Ishikawa (cell line): Measurements from ENCODE around the gene F2R.

Experiments
- CEBPB ChIP-seq: IDR thresholded peaks from 2 replicates; pipeline ENCODE4 v1.6.1; 2012
- CREB1 ChIP-seq: IDR thresholded peaks from 2 replicates; pipeline ENCODE4 v1.6.1; 2012; ENCODE audit warnings: low read depth
- EGR1 ChIP-seq: IDR thresholded peaks from 2 replicates; pipeline ENCODE4 v1.6.1; 2012
- EP300 ChIP-seq: IDR thresholded peaks from 2 replicates; pipeline ENCODE4 v1.6.1; 2012; ENCODE audit warnings: borderline replicate concordance
- FOXM1 ChIP-seq: IDR thresholded peaks from 2 replicates; pipeline ENCODE4 v1.6.1; 2012; ENCODE audit warnings: low read depth, borderline replicate concordance
- NFIC ChIP-seq: IDR thresholded peaks from 2 replicates; pipeline ENCODE4 v1.6.1; 2012
- RAD21 ChIP-seq: IDR thresholded peaks from 2 replicates; pipeline ENCODE4 v1.6.1; 2012; ENCODE audit warnings: low read depth
- TAF1 ChIP-seq: IDR thresholded peaks from 2 replicates; pipeline ENCODE4 v1.6.1; 2012; ENCODE audit warnings: low read depth, mild to moderate bottlenecking
- TCF12 ChIP-seq: IDR thresholded peaks from 2 replicates; pipeline ENCODE4 v1.6.1; 2012; ENCODE audit warnings: low read depth
- TEAD4 ChIP-seq: IDR thresholded peaks from 2 replicates; pipeline ENCODE4 v1.6.1; 2012
- YY1 ChIP-seq: IDR thresholded peaks from 2 replicates; pipeline ENCODE4 v1.6.1; 2012; ENCODE audit warnings: low read depth
- ZBTB7A ChIP-seq: IDR thresholded peaks from 2 replicates; pipeline ENCODE4 v1.6.1; 2012; ENCODE audit warnings: low read depth
- TF ChIP-seq, protein P1 (sequence below): IDR thresholded peaks from 2 replicates; pipeline ENCODE4 v1.6.1; 2012; ENCODE audit warnings: low read depth, mild to moderate bottlenecking
- TF ChIP-seq, protein P2 (sequence below): IDR thresholded peaks from 2 replicates; pipeline ENCODE4 v1.6.1; 2012
- TF ChIP-seq, protein P3 (sequence below): IDR thresholded peaks from 2 replicates; pipeline ENCODE4 v1.6.1; 2012

The F2R gene

DNA sequence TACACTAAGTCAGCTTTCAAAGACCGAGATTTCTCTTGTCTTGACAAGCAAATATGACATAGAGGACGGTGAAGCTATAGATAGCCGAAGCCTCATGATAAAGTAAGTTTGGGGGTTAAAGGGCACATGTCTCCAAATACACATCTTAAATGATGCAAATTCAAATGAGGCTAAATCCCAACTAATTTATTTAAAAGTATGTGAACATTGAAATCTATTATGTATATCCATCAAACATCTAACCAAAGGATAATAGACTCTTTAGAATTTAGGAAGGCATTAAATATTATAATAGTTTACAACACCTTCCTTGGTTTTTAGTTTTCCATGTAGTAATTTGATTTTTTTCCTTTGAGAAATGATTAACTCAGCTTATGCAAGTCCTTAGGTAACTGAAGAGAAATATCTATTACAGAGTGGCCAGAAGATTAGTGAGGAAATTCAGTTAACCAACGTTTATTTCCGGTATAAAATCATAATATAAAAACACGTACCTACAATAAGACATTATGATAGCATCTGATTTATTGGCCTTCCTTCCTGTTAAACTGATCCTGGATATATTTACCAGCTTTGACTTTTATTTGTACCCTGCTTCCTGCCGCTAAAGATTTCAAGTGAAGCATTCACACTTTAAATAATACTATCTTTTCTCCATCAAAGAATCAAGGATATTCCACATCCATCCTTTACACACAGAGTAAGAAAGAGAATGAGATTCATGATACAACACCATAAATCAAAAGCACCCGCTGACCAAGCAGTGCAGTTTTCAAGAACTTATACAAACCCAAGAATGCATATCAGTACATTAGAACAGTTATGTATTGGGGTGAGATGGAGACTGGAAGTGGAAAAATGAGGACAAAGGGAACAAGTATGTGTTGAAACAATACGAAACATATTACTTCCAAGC lies 31.9 kb upstream of the F2R start:
- no peak for TF ChIP-seq FOXM1
- no peak for TF ChIP-seq YY1
- TF ChIP-seq NFIC = no peak
- TF ChIP-seq CEBPB = no peak
- TF ChIP-seq TEAD4 = no peak
- TF ChIP-seq, protein P1, sequence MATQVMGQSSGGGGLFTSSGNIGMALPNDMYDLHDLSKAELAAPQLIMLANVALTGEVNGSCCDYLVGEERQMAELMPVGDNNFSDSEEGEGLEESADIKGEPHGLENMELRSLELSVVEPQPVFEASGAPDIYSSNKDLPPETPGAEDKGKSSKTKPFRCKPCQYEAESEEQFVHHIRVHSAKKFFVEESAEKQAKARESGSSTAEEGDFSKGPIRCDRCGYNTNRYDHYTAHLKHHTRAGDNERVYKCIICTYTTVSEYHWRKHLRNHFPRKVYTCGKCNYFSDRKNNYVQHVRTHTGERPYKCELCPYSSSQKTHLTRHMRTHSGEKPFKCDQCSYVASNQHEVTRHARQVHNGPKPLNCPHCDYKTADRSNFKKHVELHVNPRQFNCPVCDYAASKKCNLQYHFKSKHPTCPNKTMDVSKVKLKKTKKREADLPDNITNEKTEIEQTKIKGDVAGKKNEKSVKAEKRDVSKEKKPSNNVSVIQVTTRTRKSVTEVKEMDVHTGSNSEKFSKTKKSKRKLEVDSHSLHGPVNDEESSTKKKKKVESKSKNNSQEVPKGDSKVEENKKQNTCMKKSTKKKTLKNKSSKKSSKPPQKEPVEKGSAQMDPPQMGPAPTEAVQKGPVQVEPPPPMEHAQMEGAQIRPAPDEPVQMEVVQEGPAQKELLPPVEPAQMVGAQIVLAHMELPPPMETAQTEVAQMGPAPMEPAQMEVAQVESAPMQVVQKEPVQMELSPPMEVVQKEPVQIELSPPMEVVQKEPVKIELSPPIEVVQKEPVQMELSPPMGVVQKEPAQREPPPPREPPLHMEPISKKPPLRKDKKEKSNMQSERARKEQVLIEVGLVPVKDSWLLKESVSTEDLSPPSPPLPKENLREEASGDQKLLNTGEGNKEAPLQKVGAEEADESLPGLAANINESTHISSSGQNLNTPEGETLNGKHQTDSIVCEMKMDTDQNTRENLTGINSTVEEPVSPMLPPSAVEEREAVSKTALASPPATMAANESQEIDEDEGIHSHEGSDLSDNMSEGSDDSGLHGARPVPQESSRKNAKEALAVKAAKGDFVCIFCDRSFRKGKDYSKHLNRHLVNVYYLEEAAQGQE = no peak
- no peak for TF ChIP-seq TAF1
- TF ChIP-seq, protein P2, sequence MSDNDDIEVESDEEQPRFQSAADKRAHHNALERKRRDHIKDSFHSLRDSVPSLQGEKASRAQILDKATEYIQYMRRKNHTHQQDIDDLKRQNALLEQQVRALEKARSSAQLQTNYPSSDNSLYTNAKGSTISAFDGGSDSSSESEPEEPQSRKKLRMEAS = no peak
- no peak for TF ChIP-seq TCF12
- TF ChIP-seq EP300 = no peak
- TF ChIP-seq, protein P3, sequence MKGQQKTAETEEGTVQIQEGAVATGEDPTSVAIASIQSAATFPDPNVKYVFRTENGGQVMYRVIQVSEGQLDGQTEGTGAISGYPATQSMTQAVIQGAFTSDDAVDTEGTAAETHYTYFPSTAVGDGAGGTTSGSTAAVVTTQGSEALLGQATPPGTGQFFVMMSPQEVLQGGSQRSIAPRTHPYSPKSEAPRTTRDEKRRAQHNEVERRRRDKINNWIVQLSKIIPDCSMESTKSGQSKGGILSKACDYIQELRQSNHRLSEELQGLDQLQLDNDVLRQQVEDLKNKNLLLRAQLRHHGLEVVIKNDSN = no peak
- TF ChIP-seq ZBTB7A = no peak
- no peak for TF ChIP-seq CREB1

DNA sequence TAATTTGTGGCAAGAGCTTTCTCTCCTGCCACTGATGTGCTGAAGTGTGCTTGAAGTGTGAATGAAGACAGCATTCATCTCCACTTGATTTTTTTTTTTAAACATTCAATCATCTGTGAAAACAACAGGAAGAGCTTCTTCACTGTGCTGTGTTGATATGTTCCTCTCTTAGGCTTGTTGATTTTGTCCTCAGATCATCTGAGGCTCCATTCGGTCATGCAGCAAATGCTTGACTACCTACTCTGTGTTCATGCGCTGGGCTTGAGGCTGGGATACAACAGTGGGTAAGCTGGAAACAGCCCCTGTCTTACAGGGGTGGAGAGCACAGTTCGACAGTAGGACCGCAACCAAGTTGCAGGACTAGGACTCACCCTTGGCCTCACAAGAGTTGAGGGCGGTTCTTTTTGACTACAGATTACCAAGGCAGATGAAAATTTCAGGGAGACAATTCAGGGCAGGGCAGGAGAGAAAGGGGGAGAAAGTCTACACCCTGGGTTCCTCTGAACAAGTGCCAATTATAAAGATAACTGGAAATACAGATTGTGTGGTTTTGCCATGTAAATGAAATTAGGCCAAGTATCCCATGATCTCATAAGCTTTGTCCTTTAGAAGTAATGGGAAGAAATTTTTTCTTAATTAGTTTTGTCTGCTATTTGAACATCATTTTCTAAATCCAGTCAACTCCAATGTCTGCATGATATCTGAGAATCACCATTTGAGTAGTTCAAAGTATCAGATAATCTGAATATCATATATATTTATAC lies 31.0 kb upstream of the F2R start:
- TF ChIP-seq, protein P2 = no peak
- no peak for TF ChIP-seq EP300
- TF ChIP-seq FOXM1 = no peak

DNA sequence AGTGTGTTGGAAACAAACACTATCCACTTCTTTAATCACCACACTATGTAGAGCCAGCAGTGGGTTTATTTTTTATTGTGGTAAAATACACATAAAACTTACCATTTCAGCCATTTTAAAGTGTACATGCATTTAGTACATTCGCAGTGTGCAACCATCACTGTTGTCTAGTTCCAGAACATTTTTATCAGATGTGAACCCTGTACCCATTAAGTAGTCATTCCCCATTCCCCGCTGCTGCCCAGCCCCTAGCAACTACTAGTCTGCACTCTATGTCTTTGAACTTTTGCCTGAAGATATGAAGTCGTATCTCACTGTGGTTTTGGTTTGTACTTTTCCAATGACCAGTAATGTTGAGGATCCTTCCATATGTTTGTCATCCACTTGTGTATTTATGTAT lies 30.2 kb upstream of the F2R start:
- no peak for TF ChIP-seq TCF12
- TF ChIP-seq, protein P2 = no peak
- TF ChIP-seq, protein P3 = no peak
- no peak for TF ChIP-seq TAF1
- TF ChIP-seq YY1 = no peak
- TF ChIP-seq NFIC = no peak
- no peak for TF ChIP-seq ZBTB7A

DNA sequence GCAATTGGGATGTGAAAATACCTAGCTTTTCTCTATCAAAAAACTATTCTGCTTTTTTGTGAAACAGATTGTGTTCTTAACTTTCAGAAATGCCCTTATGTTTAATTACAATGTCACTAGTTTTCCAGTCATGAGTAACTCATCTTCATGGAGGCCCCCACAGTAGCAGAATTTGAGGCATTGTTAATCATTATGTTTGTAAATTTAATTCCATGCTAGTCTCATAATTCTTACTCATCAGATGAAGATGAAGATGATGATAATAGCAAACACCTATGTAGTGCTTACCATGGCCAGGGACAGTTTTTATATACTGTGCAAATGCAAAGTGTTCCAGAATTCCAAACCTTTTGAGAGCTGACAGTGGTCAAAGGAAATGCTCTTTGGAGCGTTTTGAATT lies 27.7 kb upstream of the F2R start:
- no peak for TF ChIP-seq FOXM1
- no peak for TF ChIP-seq TEAD4
- TF ChIP-seq ZBTB7A = no peak
- TF ChIP-seq, protein P3 = no peak
- TF ChIP-seq, protein P2 = no peak
- TF ChIP-seq, protein P1 = no peak
- TF ChIP-seq EP300 = no peak
- no peak for TF ChIP-seq CEBPB
- TF ChIP-seq EGR1 = no peak
- no peak for TF ChIP-seq TCF12
- TF ChIP-seq TAF1 = no peak
- TF ChIP-seq CREB1 = no peak
- TF ChIP-seq NFIC = no peak
- TF ChIP-seq RAD21 = no peak
- no peak for TF ChIP-seq YY1

DNA sequence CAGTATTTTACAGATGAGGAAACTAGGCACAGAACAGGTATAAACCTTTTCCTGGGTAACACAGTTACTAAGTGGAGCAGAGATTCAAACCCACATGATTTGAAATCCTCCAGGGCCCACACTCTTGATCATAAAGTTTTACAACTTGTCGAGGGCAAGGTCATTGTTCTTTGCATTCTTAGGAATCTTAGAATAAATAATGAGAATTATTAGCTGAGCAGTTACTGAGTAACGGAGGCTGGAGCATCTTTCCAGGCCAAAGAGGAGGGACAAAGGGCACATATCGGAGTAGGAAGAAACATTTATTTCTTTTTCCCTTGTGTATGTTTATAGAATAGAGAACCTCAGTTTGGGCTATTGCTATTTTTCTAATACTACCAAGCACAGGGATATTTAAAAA lies 27.1 kb upstream of the F2R start:
- TF ChIP-seq CREB1 (no peak), NFIC (no peak), ZBTB7A (no peak)
- TF ChIP-seq, protein P1 = no peak
